Adrenal gland (tissue), 12 donors: ENCODE results near the gene TFF3. TPM values are rescaled to one million over a fixed set of nuclear protein-coding genes. Genes with fewer than 3 reads are reported as not detected.

Source experiments
- DNase-seq, 7 donors: peaks; one replicate each; pipeline ENCODE4 v3.0.0-alpha.2; 2019 to 2020
- H3K27ac ChIP-seq, 5 donors: fragments of 200-600 bp; sonication (generic) in 4 of 5; 1 replicate in 3 of 5; 2 replicates in 2 of 5; pipeline versions ENCODE4 v1.5.1 to v1.8.0; 2016 to 2020; ENCODE audit warnings: mild to moderate bottlenecking in 1 of 5
- H3K27me3 ChIP-seq: fragments of 200-600 bp; 2 replicates; pipeline ENCODE4 v1.8.0; 2021
- H3K36me3 ChIP-seq, 2 donors: fragments of 200-600 bp; replicated peaks in 1 of 2; 1 replicate in 1 of 2; 2 replicates in 1 of 2; pipeline versions ENCODE4 v1.5.1 to v1.8.0; 2018 to 2022
- H3K4me1 ChIP-seq, 2 donors: fragments of 200-600 bp; replicated peaks in 1 of 2; 1 replicate in 1 of 2; 2 replicates in 1 of 2; pipeline versions ENCODE4 v1.5.1 to v1.8.0; 2018 to 2021
- H3K4me3 ChIP-seq, 4 donors: fragments of 200-600 bp; sonication (generic) in 3 of 4; one replicate each; pipeline ENCODE4 v1.5.1; 2016 to 2018
- H3K9me3 ChIP-seq, 3 donors: fragments of 200-600 bp; sonication (generic) in 1 of 3; replicated peaks in 1 of 3; 1 replicate in 2 of 3; 2 replicates in 1 of 3; pipeline versions ENCODE4 v1.5.1 to v1.8.0; 2016 to 2021
- POLR2A ChIP-seq, 2 donors: fragments of 450-650 bp; IDR thresholded peaks; one replicate each; pipeline ENCODE4 v1.6.1; 2017; ENCODE audit warnings: antibody characterized with exemption in 2 of 2, mild to moderate bottlenecking in 2 of 2, moderate library complexity in 1 of 2
- WGBS, 4 donors: extraction: QIAGEN DNeasy Blood & Tissue Kit in 2 of 4; methylation state at CpG; one replicate each; pipeline versions ENCODE4 v1.1.5 to v1.1.7; 2013 to 2017; 5-methylcytosine and 5-hydroxymethylcytosine counted together
- intact Hi-C, 2 donors: fragments of 100-400 bp; cut with DNase I; formaldehyde crosslinking; loops; one replicate each; pipeline versions ENCODE4 v1.14.1 to v1.15.0; 2022 to 2023
- polyA plus RNA-seq, 3 donors: library from polyadenylated mRNA; stranded (reverse); fragments of 200-250 nt in 2 of 3; fragments of 350-450 nt in 1 of 3; fragmentation: Illumina TruSeq in 1 of 3; extraction: RNeasy Lipid Tissue Mini Kit (QIAGEN cat#74804) in 1 of 3; gene quantifications; one replicate each; pipeline ENCODE4 v1.2.3, GENCODE V29; 2013 to 2014
- total RNA-seq, 9 donors: library from RNA; depleted of rRNA in 4 of 9; stranded (reverse); fragments of >200 nt in 4 of 9; fragments of 120-200 nt in 1 of 9; fragmentation: NEBNext Ultra II Directional in 1 of 9; extraction: Animal tissue kit (Norgen Biotek cat#: 25700) in 1 of 9; gene quantifications; one replicate each; pipeline versions ENCODE4 v1.1.0 to v1.2.4, GENCODE V29; 2013 to 2023
- TF ChIP-seq, protein P1 (sequence below), 6 experiments: fragments of 450-650 bp in 4 of 6; fragments of 200-600 bp in 2 of 6; sonication (generic) in 1 of 6; IDR thresholded peaks; 1 replicate in 5 of 6; 2 replicates in 1 of 6; pipeline versions ENCODE4 v1.5.1 to v1.8.0; 2016 to 2021; ENCODE audit warnings: antibody characterized with exemption in 6 of 6, mild to moderate bottlenecking in 2 of 6, moderate library complexity in 1 of 6
- donor health status: healthy with polysubstance abuse.
- donor health status: Bipolar disorder and iron deficiency.
- donor health status: DM: yes; HTN: yes; CAD: no.
- donor health status: DM: no; HTN: no; CAD: no.
- donor health status: DM: no; HTN: no; CAD: no.
- donor health status: DM: yes; HTN: yes; CAD: no.

Gene TFF3
- total and polyA plus RNA-seq, 12 donors = 1.2 to 42.3 (median 11.1) TPM

DNA sequence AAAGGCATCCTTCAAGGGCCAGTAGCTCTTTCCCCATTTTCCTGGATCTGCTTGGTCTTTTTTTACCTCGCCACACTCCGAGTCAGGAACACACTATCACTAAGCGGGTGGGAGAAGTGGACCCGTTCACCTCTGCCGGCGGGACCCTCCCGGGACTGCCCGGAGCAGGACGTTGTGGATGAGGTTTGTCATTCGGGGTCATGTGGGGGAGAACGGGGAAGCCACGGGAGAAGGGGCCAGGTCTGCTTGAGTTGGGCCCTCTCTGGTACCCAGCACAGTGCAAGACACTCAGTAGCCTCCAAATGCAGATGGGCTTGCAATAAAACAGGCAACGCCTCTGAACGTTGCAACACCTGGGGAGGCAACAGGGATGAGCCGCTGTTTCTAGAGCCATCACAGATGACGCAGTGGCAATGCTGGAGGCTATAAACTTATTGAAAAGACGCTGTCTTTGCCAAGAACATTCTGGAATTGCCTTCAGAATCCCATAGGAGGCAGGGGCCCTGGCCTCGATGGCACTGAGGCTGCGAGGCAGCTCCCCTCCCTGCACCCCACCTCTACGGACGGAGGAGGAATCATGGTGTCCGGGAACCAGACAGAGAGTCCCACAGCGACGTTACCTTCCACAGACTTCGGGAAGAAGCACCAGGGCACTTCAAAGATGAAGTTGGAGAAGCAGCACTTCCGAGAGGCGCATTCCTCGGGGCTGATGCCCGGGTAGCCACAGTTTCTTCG lies 31.8 kb upstream of the TFF3 start:
- Histone ChIP-seq H3K4me1 (no peaks in the 10 kb centered on the region), H3K36me3 (no peaks in the 10 kb centered on the region), H3K27me3 (no peaks in the 10 kb centered on the region), H3K27ac (no peak overlapping the region), H3K9me3 (no peaks in the 10 kb centered on the region), H3K4me3 (no peak overlapping the region)
- TF ChIP-seq, protein P1, sequence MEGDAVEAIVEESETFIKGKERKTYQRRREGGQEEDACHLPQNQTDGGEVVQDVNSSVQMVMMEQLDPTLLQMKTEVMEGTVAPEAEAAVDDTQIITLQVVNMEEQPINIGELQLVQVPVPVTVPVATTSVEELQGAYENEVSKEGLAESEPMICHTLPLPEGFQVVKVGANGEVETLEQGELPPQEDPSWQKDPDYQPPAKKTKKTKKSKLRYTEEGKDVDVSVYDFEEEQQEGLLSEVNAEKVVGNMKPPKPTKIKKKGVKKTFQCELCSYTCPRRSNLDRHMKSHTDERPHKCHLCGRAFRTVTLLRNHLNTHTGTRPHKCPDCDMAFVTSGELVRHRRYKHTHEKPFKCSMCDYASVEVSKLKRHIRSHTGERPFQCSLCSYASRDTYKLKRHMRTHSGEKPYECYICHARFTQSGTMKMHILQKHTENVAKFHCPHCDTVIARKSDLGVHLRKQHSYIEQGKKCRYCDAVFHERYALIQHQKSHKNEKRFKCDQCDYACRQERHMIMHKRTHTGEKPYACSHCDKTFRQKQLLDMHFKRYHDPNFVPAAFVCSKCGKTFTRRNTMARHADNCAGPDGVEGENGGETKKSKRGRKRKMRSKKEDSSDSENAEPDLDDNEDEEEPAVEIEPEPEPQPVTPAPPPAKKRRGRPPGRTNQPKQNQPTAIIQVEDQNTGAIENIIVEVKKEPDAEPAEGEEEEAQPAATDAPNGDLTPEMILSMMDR (IDR thresholded peaks at IDR 0.05) = no peak
- TF ChIP-seq POLR2A (IDR thresholded peaks at IDR 0.05) = no peak
- DNase-seq = peak in 2 of 7 donors; percentile 6 to 29
- 84 to 88% (median 87%) methylated on average over 20 to 30 of the region's 30 CpGs for WGBS, 4 donors
- intact Hi-C loops = no loop called here

DNA sequence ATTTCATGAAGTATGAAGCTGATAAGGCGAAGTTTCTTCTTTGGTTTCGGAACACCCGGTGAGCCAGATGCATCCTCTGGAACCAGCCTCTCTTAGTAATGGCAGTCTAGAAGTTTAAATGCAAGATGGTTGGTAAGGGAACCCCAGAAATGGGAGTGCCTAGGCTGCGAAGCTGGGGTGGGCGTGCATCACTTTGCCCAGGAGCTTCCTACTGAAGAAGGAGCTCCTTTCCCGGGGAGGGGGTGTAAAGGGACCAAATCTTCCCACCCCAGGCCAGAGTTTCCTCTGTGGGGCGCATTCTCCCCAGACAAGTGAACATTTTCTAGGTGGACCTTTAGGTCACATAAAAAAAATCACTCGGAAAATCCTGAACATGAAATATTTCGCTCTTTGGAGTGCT lies 31.2 kb upstream of the TFF3 start:
- TF ChIP-seq, protein P1 (IDR thresholded peaks at IDR 0.05) = no peak
- no peak for TF ChIP-seq POLR2A (IDR thresholded peaks at IDR 0.05)
- 84 to 87% (median 86%) methylated on average over 9 of the region's 9 CpGs for WGBS, 4 donors
- no peaks in the 10 kb centered on the region for H3K36me3 ChIP-seq
- no peak overlapping the region for H3K27ac ChIP-seq
- no peaks in the 10 kb centered on the region for H3K27me3 ChIP-seq
- no peaks in the 10 kb centered on the region for H3K9me3 ChIP-seq
- no peaks in the 10 kb centered on the region for H3K4me1 ChIP-seq
- intact Hi-C loops = no loop called here
- no peak overlapping the region for H3K4me3 ChIP-seq
- DNase-seq = peak in 1 of 7 donors; percentile 6

DNA sequence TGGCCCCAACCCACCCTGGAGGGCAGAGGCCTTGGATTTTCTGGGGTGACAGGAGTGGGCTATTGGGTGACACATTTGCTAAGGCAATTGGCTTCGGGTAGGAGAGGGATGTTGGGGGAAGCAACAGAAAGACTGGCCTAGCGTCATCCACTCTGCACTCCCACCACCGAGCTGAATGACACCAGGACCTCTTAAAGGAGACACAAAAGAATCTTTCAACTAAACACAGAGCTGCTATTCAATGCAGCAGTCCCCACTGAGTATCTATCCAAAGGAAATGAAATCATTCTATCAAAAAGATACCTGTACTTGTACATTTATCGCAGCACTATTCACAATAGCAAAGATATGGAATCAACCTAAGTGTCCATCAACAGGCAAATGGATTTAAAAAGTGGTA lies 29.4 kb upstream of the TFF3 start:
- Histone ChIP-seq H3K36me3 (no peaks in the 10 kb centered on the region), H3K9me3 (no peaks in the 10 kb centered on the region), H3K4me3 (no peak overlapping the region), H3K4me1 (no peaks in the 10 kb centered on the region), H3K27me3 (no peaks in the 10 kb centered on the region), H3K27ac (no peak overlapping the region)
- WGBS, 4 donors = 61 to 80% (median 70%) methylated on average over 4 of the region's 4 CpGs
- no peak for DNase-seq
- no peak for TF ChIP-seq POLR2A (IDR thresholded peaks at IDR 0.05)
- TF ChIP-seq, protein P1 (IDR thresholded peaks at IDR 0.05) = no peak
- intact Hi-C loops = no loop called here

DNA sequence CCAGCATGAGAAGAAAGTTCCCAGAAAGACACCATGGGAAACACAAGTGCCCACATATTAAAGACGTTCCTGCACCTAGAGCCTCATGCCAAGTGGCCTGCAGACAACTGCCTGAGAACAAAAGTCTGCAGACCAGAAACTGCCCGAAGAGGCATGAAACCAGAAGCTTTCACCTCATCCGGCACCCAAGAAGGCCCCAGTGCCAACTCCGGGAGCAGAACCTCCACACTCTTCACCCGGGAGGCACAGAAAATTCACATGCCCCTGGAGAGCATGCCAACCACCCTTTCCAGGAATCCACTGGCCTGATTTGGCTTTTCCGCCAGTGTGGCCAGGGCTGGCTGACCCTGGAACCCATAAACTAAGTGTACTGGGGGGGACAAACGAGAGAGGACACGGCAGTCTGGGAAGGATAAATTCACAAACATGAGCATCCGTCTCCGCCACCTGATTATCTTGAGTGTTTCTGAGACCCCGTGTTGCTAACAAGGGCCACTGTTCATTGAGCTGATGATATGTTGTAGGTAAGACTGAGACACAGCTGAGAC lies 28.8 kb upstream of the TFF3 start:
- H3K27ac ChIP-seq = no peak overlapping the region
- peak in 2 of 7 donors; percentile 12 to 15 for DNase-seq
- no peaks in the 10 kb centered on the region for H3K9me3 ChIP-seq
- H3K4me3 ChIP-seq = no peak overlapping the region
- H3K4me1 ChIP-seq = no peaks in the 10 kb centered on the region
- 71 to 89% (median 84%) methylated on average over 9 to 11 of the region's 11 CpGs for WGBS, 4 donors
- TF ChIP-seq POLR2A (IDR thresholded peaks at IDR 0.05) = no peak
- TF ChIP-seq, protein P1 (IDR thresholded peaks at IDR 0.05) = no peak
- H3K36me3 ChIP-seq = no peaks in the 10 kb centered on the region
- intact Hi-C loops = no loop called here
- H3K27me3 ChIP-seq = no peaks in the 10 kb centered on the region
